ENCODE data around the gene SMDT1. TPM values are rescaled to one million over a fixed set of nuclear protein-coding genes. Genes with fewer than 3 reads are reported as not detected.
"Not testable (repeated sequence)": the region's sequence is repeated elsewhere in the genome, so short reads cannot be mapped to it uniquely, and the experiment has no call there.

SMDT1 gene
- total RNA-seq, 1 experiment from 2014 or later: 76.9 TPM

GRCh38 chr22:42127606-42128005, 48.1 kb downstream of the SMDT1 start:
- no peak for DNase-seq (ENCODE audit: unreplicated experiment)
- Mint-ChIP-seq H3K36me3 (ENCODE audit: insufficient read depth, unreplicated experiment) (peaks cover 18% of the 10 kb centered on the region), H3K4me1 (ENCODE audit: insufficient read depth, unreplicated experiment) (no peaks in the 10 kb centered on the region), H3K4me3 (ENCODE audit: unreplicated experiment) (no peak overlapping the region), H3K27ac (ENCODE audit: low read depth, unreplicated experiment) (no peak overlapping the region), H3K27me3 (ENCODE audit: insufficient read depth, unreplicated experiment) (no peaks in the 10 kb centered on the region), H3K9me3 (ENCODE audit: unreplicated experiment) (no peaks in the 10 kb centered on the region)
- intact Hi-C loops (cut with micrococcal nuclease): no loop called here
- no peak for TF ChIP-seq CTCF (IDR thresholded peaks at IDR 0.05; ENCODE audit: unreplicated experiment)
- ChIA-PET POLR2A (no interaction called here), CTCF (no interaction called here)
- no TSS peak for BruUV-seq (replicated peaks)

GRCh38 chr22:42128007-42128406, 48.5 kb downstream of the SMDT1 start:
- POLR2A ChIA-PET; DNase-seq (ENCODE audit: unreplicated experiment); H3K9me3 Mint-ChIP-seq (ENCODE audit: unreplicated experiment); H3K27ac Mint-ChIP-seq (ENCODE audit: low read depth, unreplicated experiment); CTCF ChIA-PET; H3K27me3 Mint-ChIP-seq (ENCODE audit: insufficient read depth, unreplicated experiment); H3K4me3 Mint-ChIP-seq (ENCODE audit: unreplicated experiment); H3K4me1 Mint-ChIP-seq (ENCODE audit: insufficient read depth, unreplicated experiment); BruUV-seq (replicated peaks); intact Hi-C loops (cut with micrococcal nuclease): not testable (repeated sequence)
- H3K36me3 Mint-ChIP-seq (ENCODE audit: insufficient read depth, unreplicated experiment): peaks cover 22% of the 10 kb centered on the region

GRCh38 chr22:42128776-42129694, 49.5 kb downstream of the SMDT1 start:
- CTCF ChIA-PET; H3K27ac Mint-ChIP-seq (ENCODE audit: low read depth, unreplicated experiment); POLR2A ChIA-PET; BruUV-seq (replicated peaks); intact Hi-C loops (cut with micrococcal nuclease); H3K27me3 Mint-ChIP-seq (ENCODE audit: insufficient read depth, unreplicated experiment); H3K4me1 Mint-ChIP-seq (ENCODE audit: insufficient read depth, unreplicated experiment); H3K4me3 Mint-ChIP-seq (ENCODE audit: unreplicated experiment); H3K9me3 Mint-ChIP-seq (ENCODE audit: unreplicated experiment): not testable (repeated sequence)
- peak; percentile 30 for DNase-seq (ENCODE audit: unreplicated experiment)
- H3K36me3 Mint-ChIP-seq (ENCODE audit: insufficient read depth, unreplicated experiment): peaks cover 32% of the 10 kb centered on the region

GRCh38 chr22:42130182-42130581, 50.7 kb downstream of the SMDT1 start:
- POLR2A ChIA-PET; intact Hi-C loops (cut with micrococcal nuclease); H3K27me3 Mint-ChIP-seq (ENCODE audit: insufficient read depth, unreplicated experiment); CTCF ChIA-PET; DNase-seq (ENCODE audit: unreplicated experiment); BruUV-seq (replicated peaks); H3K27ac Mint-ChIP-seq (ENCODE audit: low read depth, unreplicated experiment); H3K4me1 Mint-ChIP-seq (ENCODE audit: insufficient read depth, unreplicated experiment); H3K4me3 Mint-ChIP-seq (ENCODE audit: unreplicated experiment); H3K9me3 Mint-ChIP-seq (ENCODE audit: unreplicated experiment): not testable (repeated sequence)
- H3K36me3 Mint-ChIP-seq (ENCODE audit: insufficient read depth, unreplicated experiment): peaks cover 32% of the 10 kb centered on the region

- H3K27me3 Mint-ChIP-seq (ENCODE audit: insufficient read depth, unreplicated experiment); H3K9me3 Mint-ChIP-seq (ENCODE audit: unreplicated experiment); intact Hi-C loops (cut with micrococcal nuclease); H3K4me3 Mint-ChIP-seq (ENCODE audit: unreplicated experiment); CTCF ChIA-PET; H3K4me1 Mint-ChIP-seq (ENCODE audit: insufficient read depth, unreplicated experiment); BruUV-seq (replicated peaks); H3K27ac Mint-ChIP-seq (ENCODE audit: low read depth, unreplicated experiment); POLR2A ChIA-PET; DNase-seq (ENCODE audit: unreplicated experiment): not testable (repeated sequence)
- H3K36me3 Mint-ChIP-seq (ENCODE audit: insufficient read depth, unreplicated experiment): peaks cover 32% of the 10 kb centered on the region
Observed at GRCh38 chr22:42130639-42131431, 51.3 kb downstream of the SMDT1 start, which contains the start of gene CYP2D6. Gene CYP2D6, minus strand, starts transcription at chr22:42130810. Its CDS starts 19 bp downstream, at chr22:42130791.
